NCI-H526 (cell line): Measurements from ENCODE around the gene MSLN.
"Not testable (repeated sequence)": the region's sequence is repeated elsewhere in the genome, so short reads cannot be mapped to it uniquely, and the experiment has no call there.

Experiments
- DNase-seq, 2 experiments: peaks; one replicate each; lab custom pipeline; 2025; lab: John Stamatoyannopoulos, UW

MSLN gene

DNA sequence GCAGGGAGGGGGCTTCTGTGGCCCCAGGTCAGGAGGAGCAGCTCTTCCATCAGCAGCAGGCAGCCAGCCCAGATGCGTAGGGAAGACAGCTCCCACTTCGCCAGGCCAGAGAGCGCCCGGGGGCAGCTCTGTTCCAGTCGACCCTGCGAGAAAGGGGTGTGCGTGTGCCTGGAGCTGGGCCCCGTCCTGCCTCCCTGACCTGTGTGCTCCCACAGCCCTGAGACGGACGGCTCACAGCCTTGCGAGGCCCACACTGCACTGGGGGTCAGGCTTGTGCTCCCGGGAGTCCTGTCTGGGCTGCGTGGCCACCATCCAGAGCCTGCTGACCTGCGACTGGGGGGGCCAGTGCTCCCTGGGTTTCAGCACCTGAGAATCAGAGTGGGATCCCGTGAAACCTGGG, 469 bp upstream of the MSLN start:
- no peak for DNase-seq

GRCh38 chr16:761625-762513, 1.3 kb downstream of the MSLN start:
- no peak for DNase-seq

- DNase-seq: no peak
Observed at GRCh38 chr16:762595-763268, 2.2 kb downstream of the MSLN start.

DNA sequence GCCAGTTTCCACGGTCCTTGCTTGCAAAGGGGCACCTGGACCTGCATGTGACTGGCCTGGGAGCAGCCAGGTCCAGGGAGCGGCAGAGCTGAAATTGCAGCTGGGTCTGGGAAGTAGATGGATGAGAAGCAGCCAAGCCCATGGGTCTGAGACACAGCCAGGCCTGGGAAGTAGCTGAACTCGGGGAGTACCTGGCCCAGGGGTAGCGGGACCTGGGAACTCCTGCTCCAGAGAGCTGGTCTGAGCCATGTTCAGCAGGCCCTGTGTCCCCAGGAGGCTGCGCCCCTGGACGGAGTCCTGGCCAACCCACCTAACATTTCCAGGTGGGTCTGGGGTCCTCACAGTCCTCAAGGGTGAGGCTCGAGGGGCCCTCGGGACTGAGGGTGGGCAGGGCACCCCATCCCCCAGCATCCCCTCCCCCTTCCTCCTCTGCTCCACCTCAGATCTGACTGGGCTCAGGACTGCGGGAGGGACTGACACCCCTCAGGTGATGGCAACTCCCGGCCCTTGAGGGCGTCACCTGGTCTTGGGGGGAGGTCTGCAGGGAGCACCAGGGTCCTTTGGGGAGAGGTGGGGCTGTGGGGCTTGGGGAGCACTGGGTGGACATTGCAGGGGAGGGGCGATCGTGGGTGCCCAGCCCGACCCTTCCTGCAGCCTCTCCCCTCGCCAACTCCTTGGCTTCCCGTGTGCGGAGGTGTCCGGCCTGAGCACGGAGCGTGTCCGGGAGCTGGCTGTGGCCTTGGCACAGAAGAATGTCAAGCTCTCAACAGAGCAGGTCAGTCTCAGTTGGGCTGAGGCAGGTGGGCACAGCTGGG, 3.0 kb downstream of the MSLN start:
- DNase-seq: no peak

DNA sequence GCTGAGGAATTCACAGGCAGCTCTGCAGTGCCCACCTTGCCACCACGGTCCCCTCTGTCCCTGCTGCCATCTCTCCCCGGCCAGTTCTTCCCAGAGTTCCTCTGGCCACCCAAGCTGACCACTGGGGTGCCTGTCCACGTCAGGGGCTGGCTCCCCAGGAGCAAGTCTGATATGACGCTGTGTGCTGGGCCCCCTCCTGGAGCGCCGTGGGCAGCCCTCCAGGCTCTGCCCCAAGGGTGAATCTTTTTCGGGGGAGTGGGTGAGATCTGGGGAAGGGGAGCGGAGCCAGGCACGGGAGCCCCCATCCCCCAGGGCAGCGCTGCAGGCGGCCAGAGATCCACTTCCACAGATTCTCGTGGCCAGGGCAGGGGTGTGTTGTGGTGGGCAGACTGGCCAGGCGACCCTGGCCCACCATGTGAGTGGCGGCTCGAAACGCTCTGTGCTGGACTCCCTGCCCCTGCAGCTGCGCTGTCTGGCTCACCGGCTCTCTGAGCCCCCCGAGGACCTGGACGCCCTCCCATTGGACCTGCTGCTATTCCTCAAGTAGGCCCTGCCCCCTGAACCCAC, 3.7 kb downstream of the MSLN start:
- DNase-seq: no peak

GRCh38 chr16:764848-765487, 4.4 kb downstream of the MSLN start:
- no peak for DNase-seq

GRCh38 chr16:765488-765865, 4.9 kb downstream of the MSLN start:
- DNase-seq: no peak

DNA sequence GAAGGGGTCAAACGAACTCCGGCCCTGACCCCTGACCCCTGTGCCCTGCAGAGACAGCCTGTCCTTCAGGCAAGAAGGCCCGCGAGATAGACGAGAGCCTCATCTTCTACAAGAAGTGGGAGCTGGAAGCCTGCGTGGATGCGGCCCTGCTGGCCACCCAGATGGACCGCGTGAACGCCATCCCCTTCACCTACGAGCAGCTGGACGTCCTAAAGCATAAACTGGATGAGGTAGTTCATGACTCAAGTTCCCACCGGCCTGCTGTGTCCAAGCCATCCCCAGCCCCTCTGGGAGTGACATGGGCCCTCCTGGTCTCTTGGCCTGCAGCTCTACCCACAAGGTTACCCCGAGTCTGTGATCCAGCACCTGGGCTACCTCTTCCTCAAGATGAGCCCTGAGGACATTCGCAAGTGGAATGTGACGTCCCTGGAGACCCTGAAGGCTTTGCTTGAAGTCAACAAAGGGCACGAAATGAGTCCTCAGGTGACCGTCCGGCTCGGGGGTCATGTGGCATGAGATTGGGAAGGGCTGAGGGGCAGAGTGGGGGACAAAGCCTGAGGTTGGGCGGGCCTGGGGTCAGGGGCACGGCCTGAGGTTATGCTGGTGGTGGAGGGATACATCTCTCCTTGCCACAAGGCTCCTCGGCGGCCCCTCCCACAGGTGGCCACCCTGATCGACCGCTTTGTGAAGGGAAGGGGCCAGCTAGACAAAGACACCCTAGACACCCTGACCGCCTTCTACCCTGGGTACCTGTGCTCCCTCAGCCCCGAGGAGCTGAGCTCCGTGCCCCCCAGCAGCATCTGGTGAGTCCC, 5.7 kb downstream of the MSLN start:
- DNase-seq: no peak

DNA sequence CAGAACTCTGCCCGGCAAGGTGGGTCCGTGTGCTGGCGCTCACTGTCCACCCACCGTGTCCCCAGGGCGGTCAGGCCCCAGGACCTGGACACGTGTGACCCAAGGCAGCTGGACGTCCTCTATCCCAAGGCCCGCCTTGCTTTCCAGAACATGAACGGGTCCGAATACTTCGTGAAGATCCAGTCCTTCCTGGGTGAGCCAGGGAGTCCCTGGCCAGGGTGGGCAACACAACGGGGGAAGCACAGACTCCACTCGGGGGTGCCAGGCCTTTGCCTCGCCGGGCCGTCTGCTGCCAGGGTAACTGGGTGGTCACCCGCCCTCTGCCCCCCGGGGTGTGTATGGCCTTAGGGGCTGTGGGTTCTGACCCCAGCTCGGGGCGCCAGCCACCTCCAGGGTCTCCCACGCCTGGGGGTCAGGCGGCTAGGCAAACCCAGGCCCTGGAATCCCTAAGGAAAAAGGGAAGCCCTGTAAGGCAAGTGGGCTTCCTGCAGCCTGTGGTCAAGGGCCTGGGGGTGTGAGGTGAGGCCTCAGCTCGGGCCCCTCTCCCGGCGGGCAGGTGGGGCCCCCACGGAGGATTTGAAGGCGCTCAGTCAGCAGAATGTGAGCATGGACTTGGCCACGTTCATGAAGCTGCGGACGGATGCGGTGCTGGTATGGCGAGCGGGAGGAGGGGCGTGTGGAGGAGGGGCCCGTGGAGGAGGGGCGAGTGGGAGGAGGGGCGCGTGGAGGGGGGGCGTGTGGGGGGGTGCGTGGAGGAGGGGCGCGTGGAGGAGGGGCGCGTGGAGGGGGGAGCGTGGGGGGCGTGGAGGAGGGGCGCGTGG, 6.5 kb downstream of the MSLN start:
- no peak for DNase-seq

DNA sequence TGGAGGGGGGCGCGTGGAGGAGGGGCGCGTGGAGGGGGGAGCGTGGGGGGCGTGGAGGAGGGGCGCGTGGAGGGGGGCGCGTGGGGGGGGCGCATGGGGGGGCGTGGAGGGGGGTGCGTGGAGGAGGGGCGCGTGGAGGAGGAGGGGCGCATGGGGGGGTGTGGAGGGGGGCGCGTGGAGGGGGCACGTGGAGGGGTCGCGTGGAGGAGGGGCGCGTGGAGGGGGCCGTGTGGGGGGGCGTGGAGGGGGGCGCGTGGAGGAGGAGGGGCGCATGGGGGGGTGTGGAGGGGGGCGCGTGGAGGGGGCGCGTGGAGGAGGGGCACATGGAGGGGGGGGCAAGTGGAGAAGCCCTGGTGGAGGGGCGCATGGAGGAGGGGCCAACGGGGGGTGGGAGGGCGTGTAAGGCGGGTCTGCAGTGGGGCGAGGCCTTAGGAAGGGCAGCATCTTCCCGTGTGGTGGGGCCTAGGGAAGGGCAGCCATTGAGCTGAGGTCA, 7.3 kb downstream of the MSLN start:
- DNase-seq: no peak

DNA sequence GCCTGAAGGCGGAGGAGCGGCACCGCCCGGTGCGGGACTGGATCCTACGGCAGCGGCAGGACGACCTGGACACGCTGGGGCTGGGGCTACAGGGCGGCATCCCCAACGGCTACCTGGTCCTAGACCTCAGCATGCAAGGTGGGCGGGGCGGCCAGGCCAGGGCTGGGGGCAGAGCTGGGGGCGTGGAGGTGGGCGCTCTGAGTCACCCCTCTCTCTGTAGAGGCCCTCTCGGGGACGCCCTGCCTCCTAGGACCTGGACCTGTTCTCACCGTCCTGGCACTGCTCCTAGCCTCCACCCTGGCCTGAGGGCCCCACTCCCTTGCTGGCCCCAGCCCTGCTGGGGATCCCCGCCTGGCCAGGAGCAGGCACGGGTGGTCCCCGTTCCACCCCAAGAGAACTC, 7.9 kb downstream of the MSLN start:
- no peak for DNase-seq

- DNase-seq: no peak
Observed at GRCh38 chr16:769184-769784, 8.8 kb downstream of the MSLN start.

DNA sequence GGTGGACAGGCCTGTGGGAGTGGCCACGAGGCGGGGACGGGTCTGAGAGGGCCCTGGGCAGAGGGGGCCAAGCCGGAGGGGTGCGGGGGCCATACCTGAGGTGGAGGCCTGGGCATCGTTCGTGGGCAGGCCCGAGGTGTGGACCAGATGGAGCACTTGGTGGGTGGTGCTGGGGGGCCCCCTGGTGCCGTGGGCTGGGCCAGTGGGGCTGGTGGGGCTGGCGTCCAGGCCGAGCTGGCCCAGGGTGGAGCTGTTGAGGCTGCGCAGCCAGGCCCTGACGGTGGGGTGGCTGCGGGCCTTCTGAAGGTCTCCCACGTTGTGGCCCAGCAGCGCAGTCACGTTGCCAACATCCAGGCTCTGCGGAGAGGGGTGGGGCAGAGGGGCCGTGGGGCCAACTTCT, 9.4 kb downstream of the MSLN start:
- DNase-seq: no peak

- DNase-seq: no peak
Observed at GRCh38 chr16:770411-770810, 9.9 kb downstream of the MSLN start.

GRCh38 chr16:772959-773358, 12.4 kb downstream of the MSLN start:
- DNase-seq: no peak

- no peak for DNase-seq
Observed at GRCh38 chr16:774086-775001, 13.8 kb downstream of the MSLN start.

GRCh38 chr16:775236-775796, 14.8 kb downstream of the MSLN start:
- no peak for DNase-seq

- DNase-seq: not testable (repeated sequence)
Observed at GRCh38 chr16:776298-776697, 15.8 kb downstream of the MSLN start.
